B cell (primary cell): ENCODE measurements around the gene KIF1A.

Source experiments
- EZH2 ChIP-seq: IDR thresholded peaks from 2 replicates; pipeline ENCODE4 v1.6.1; 2012; ENCODE audit warnings: borderline replicate concordance, low read depth, mild to moderate bottlenecking, moderate library complexity, low read length; ENCODE audit not compliant: insufficient read depth, poor library complexity, severe bottlenecking
- TF ChIP-seq, protein P1 (sequence below): fragments of 200-600 bp; IDR thresholded peaks from one replicate; pipeline ENCODE4 v1.8.0; 2022; ENCODE audit warnings: antibody characterized with exemption, mild to moderate bottlenecking

DNA sequence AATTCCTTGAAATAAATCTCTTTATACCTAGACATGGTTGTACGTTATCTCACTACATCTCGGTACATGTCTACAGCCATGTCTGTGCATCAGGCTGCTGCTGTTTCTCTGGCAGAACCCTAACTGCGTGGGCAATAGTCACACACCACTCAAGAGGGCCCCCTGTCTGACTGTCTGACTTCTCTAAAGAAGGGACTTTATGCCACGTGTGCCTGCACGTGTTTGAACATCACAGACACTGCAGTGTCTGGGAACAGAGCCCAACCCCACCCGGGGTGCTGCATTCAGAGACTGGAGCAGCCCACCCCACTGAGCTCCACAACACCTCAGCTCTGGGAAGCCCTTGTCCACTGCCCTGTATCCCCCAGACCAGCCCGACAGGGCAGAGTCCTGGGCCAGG lies 55.0 kb downstream of the KIF1A start:
- TF ChIP-seq, protein P1, sequence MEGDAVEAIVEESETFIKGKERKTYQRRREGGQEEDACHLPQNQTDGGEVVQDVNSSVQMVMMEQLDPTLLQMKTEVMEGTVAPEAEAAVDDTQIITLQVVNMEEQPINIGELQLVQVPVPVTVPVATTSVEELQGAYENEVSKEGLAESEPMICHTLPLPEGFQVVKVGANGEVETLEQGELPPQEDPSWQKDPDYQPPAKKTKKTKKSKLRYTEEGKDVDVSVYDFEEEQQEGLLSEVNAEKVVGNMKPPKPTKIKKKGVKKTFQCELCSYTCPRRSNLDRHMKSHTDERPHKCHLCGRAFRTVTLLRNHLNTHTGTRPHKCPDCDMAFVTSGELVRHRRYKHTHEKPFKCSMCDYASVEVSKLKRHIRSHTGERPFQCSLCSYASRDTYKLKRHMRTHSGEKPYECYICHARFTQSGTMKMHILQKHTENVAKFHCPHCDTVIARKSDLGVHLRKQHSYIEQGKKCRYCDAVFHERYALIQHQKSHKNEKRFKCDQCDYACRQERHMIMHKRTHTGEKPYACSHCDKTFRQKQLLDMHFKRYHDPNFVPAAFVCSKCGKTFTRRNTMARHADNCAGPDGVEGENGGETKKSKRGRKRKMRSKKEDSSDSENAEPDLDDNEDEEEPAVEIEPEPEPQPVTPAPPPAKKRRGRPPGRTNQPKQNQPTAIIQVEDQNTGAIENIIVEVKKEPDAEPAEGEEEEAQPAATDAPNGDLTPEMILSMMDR = no peak
- no peak for TF ChIP-seq EZH2
